Measurements from ENCODE around the gene CLBA1. TPM values are rescaled to one million over a fixed set of nuclear protein-coding genes. Genes with fewer than 3 reads are reported as not detected.

The CLBA1 gene
- total and polyA plus RNA-seq, 2 experiments from 2014 or later: 1.6 to 1.8 TPM

DNA sequence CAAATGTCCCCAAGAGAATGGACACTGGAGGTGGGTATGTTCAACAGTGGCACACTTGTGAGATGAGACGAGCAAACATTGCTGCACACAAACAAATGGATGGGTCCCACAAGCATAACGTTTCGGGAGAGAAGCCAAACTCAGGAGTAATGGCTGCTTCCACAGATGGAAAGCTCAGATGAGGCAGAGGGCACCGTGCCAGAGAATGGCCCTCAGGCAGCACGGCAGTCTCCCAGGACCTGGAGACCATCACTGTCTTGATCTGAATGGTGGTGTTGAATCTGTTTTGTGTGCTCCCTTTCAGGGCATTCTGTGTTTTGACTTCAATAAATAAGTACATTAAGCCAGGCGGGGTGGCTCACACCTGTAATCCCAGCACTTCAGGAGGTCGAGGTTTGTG is 43.8 kb downstream of the CLBA1 start (continued):
- TF ChIP-seq ZNF462 (CRISPR knock-in tag; IDR thresholded peaks at IDR 0.05) (no peak), STAT1 (IDR thresholded peaks at IDR 0.05; ENCODE audit: unreplicated experiment) (no peak), EZH2phosphoT487 (IDR thresholded peaks at IDR 0.05; ENCODE audit: unreplicated experiment) (no peak), CREB1 (CRISPR knock-in tag; IDR thresholded peaks at IDR 0.05; ENCODE audit: low read depth) (no peak)
- TF ChIP-seq, protein P1, sequence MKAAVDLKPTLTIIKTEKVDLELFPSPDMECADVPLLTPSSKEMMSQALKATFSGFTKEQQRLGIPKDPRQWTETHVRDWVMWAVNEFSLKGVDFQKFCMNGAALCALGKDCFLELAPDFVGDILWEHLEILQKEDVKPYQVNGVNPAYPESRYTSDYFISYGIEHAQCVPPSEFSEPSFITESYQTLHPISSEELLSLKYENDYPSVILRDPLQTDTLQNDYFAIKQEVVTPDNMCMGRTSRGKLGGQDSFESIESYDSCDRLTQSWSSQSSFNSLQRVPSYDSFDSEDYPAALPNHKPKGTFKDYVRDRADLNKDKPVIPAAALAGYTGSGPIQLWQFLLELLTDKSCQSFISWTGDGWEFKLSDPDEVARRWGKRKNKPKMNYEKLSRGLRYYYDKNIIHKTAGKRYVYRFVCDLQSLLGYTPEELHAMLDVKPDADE (IDR thresholded peaks at IDR 0.05): no peak

- peaks cover 9% of the 10 kb centered on the region; the same call in 1 of the 2 replicates for H3F3A ChIP-seq (replicated peaks; ENCODE audit: low read depth)
- no peak overlapping the region for H3K27ac ChIP-seq (ENCODE audit: low read depth)
- H3K36me3 ChIP-seq (ENCODE audit: insufficient read depth): no peaks in the 10 kb centered on the region
- H2AFZ ChIP-seq: no peak overlapping the region
- H3K27ac Mint-ChIP-seq: no peak overlapping the region
- H3K4me2 ChIP-seq: no peak overlapping the region
- H3K4me3 Mint-ChIP-seq: no peak overlapping the region
- peaks cover 10% of the 10 kb centered on the region for H3K4me1 Mint-ChIP-seq
- H3K27me3 Mint-ChIP-seq (ENCODE audit: insufficient read depth, low read depth, poor library complexity): peaks cover 30% of the 10 kb centered on the region
- H3K9me2 ChIP-seq (ENCODE audit: insufficient read depth): no peaks in the 10 kb centered on the region
- no peaks in the 10 kb centered on the region for H4K20me1 ChIP-seq (replicated peaks; ENCODE audit: insufficient read depth)
- H3K27me3 ChIP-seq (ENCODE audit: insufficient read depth): peaks cover 46% of the 10 kb centered on the region
- TF ChIP-seq EZH2 (IDR thresholded peaks at IDR 0.05; ENCODE audit: low read depth, unreplicated experiment): no peak
- H3K4me1 ChIP-seq (ENCODE audit: insufficient read depth): peaks cover 11% of the 10 kb centered on the region
- H3K4me3 ChIP-seq: no peak overlapping the region
- ATAC-seq (no peak), DNase-seq (ENCODE audit: low spot score) (no peak)
- H3K36me3 Mint-ChIP-seq (ENCODE audit: low read depth): no peaks in the 10 kb centered on the region
- no peaks in the 10 kb centered on the region for H3K79me2 ChIP-seq (replicated peaks; ENCODE audit: insufficient read depth)
- no peaks in the 10 kb centered on the region for H3K9me3 Mint-ChIP-seq
These were observed 44.6 kb downstream of the CLBA1 start for GRCh38 chr14:105030194-105030593.

All from GM23338 (cell line).